ENCODE measurements around the gene HCFC1.

- TF ChIP-seq EZH2 (IDR thresholded peaks at IDR 0.05; ENCODE audit: borderline replicate concordance, low read depth, low read length, poor library complexity, severe bottlenecking) = no peak
- no peak for TF ChIP-seq CTCF (conservative IDR thresholded peaks at IDR 0.05; ENCODE audit: low read depth, low read length)
Measured at GRCh38 chrX:153971124-153971449, 531 bp downstream of the HCFC1 start.
